Parathyroid adenoma (tissue), 2 donors: Measurements from ENCODE around the gene RAB3IL1.

Experiments
- H2AFZ ChIP-seq: fragments of 300-600 bp; sonication (generic); one replicate; pipeline ENCODE4 v1.7.0; 2017; ENCODE audit warnings: antibody characterized with exemption, mild to moderate bottlenecking
- H3K27ac ChIP-seq: fragments of 300-600 bp; sonication (generic); one replicate; pipeline ENCODE4 v1.7.0; 2017
- H3K27me3 ChIP-seq: fragments of 300-600 bp; sonication (generic); one replicate; pipeline ENCODE4 v1.7.0; 2017; ENCODE audit warnings: low read length; ENCODE audit not compliant: control insufficient read depth, insufficient read depth
- H3K36me3 ChIP-seq: fragments of 300-600 bp; sonication (generic); one replicate; pipeline ENCODE4 v1.7.0; 2017; ENCODE audit warnings: low read length; ENCODE audit not compliant: control insufficient read depth, insufficient read depth
- H3K4me1 ChIP-seq: fragments of 300-600 bp; sonication (generic); one replicate; pipeline ENCODE4 v1.7.0; 2017; ENCODE audit warnings: control low read depth
- H3K4me2 ChIP-seq: fragments of 300-600 bp; sonication (generic); one replicate; pipeline ENCODE4 v1.7.0; 2017; ENCODE audit warnings: low read length
- H3K4me3 ChIP-seq: fragments of 300-600 bp; sonication (generic); one replicate; pipeline ENCODE4 v1.7.0; 2017; ENCODE audit warnings: low read depth, low read length
- H3K79me2 ChIP-seq: fragments of 300-600 bp; sonication (generic); one replicate; pipeline ENCODE4 v1.7.0; 2017; ENCODE audit warnings: control low read depth
- H3K9ac ChIP-seq: fragments of 300-600 bp; sonication (generic); one replicate; pipeline ENCODE4 v1.7.0; 2017; ENCODE audit warnings: mild to moderate bottlenecking
- H3K9me3 ChIP-seq: fragments of 300-600 bp; sonication (generic); one replicate; pipeline ENCODE4 v1.7.0; 2017; ENCODE audit warnings: low read length; ENCODE audit not compliant: control insufficient read depth
- CTCF ChIP-seq: fragments of 300-600 bp; sonication (generic); IDR thresholded peaks from one replicate; pipeline ENCODE4 v1.7.0; 2017; ENCODE audit warnings: antibody characterized with exemption, mild to moderate bottlenecking
- donor health status: primary hyperparathyroidism.

RAB3IL1 gene

GRCh38 chr11:61914471-61915171 is 2.7 kb downstream of the RAB3IL1 start:
- Histone ChIP-seq H3K79me2 (no peaks in the 10 kb centered on the region), H3K27me3 (no peaks in the 10 kb centered on the region), H3K9ac (no peak overlapping the region), H3K4me1 (no peaks in the 10 kb centered on the region), H2AFZ (no peak overlapping the region), H3K27ac (no peak overlapping the region), H3K4me3 (no peak overlapping the region), H3K4me2 (no peak overlapping the region), H3K36me3 (no peaks in the 10 kb centered on the region), H3K9me3 (no peaks in the 10 kb centered on the region)
- TF ChIP-seq CTCF = no peak

GRCh38 chr11:61913699-61914395 is 3.5 kb downstream of the RAB3IL1 start:
- H3K9me3 ChIP-seq = no peaks in the 10 kb centered on the region
- H3K79me2 ChIP-seq = no peaks in the 10 kb centered on the region
- H3K27me3 ChIP-seq = no peaks in the 10 kb centered on the region
- H3K9ac ChIP-seq = no peak overlapping the region
- H3K4me1 ChIP-seq = peaks cover 5% of the 10 kb centered on the region
- no peak for TF ChIP-seq CTCF
- H3K4me3 ChIP-seq = no peak overlapping the region
- H2AFZ ChIP-seq = no peak overlapping the region
- no peak overlapping the region for H3K27ac ChIP-seq
- no peak overlapping the region for H3K4me2 ChIP-seq
- H3K36me3 ChIP-seq = no peaks in the 10 kb centered on the region

- no peak overlapping the region for H3K9ac ChIP-seq
- H3K4me3 ChIP-seq = no peak overlapping the region
- H3K4me1 ChIP-seq = peaks cover 11% of the 10 kb centered on the region
- no peaks in the 10 kb centered on the region for H3K79me2 ChIP-seq
- H3K4me2 ChIP-seq = no peak overlapping the region
- TF ChIP-seq CTCF = no peak
- H3K27ac ChIP-seq = no peak overlapping the region
- H2AFZ ChIP-seq = no peak overlapping the region
- H3K9me3 ChIP-seq = no peaks in the 10 kb centered on the region
- no peaks in the 10 kb centered on the region for H3K36me3 ChIP-seq
- no peaks in the 10 kb centered on the region for H3K27me3 ChIP-seq
These were observed 4.2 kb downstream of the RAB3IL1 start for GRCh38 chr11:61912991-61913698.

GRCh38 chr11:61912530-61912898 is 4.9 kb downstream of the RAB3IL1 start:
- Histone ChIP-seq H3K4me3 (no peak overlapping the region), H3K79me2 (no peaks in the 10 kb centered on the region), H3K4me1 (peaks cover 11% of the 10 kb centered on the region), H3K36me3 (no peaks in the 10 kb centered on the region), H3K9me3 (no peaks in the 10 kb centered on the region), H3K27me3 (no peaks in the 10 kb centered on the region), H3K9ac (no peak overlapping the region), H2AFZ (no peak overlapping the region), H3K27ac (no peak overlapping the region), H3K4me2 (no peak overlapping the region)
- TF ChIP-seq CTCF = no peak
